ENCODE measurements around the gene NEURL1.

- TF ChIP-seq POLR2A (IDR thresholded peaks at IDR 0.05; ENCODE audit: low read length) (no peak), GATA1 (IDR thresholded peaks at IDR 0.05; ENCODE audit: low read depth, low read length) (no peak)
These were observed 75.0 kb downstream of the NEURL1 start for GRCh38 chr10:103568505-103568904.

All from erythroblast (primary cell).